VCaP (cell line): Measurements from ENCODE around the gene TOM1L2.

ENCODE experiments used
- H3K27ac ChIP-seq: fragments of 450-650 bp; 2 replicates; pipeline ENCODE4 v1.5.1; 2017
- CTCF ChIP-seq: fragments of 450-650 bp; conservative IDR thresholded peaks from 2 replicates; pipeline ENCODE4 v1.5.1; 2017; ENCODE audit warnings: mild to moderate bottlenecking, moderate library complexity

The TOM1L2 gene

GRCh38 chr17:18015593-18015992, 43.4 kb upstream of the TOM1L2 start:
- TF ChIP-seq CTCF, result no peak
- no peak overlapping the region for H3K27ac ChIP-seq

GRCh38 chr17:18014006-18014405, 41.8 kb upstream of the TOM1L2 start:
- no peak for TF ChIP-seq CTCF

GRCh38 chr17:18011286-18011685, 39.1 kb upstream of the TOM1L2 start:
- H3K27ac ChIP-seq, result no peak overlapping the region
- TF ChIP-seq CTCF, result no peak

More at GRCh38 chr17:18014006-18014405, 41.8 kb upstream of the TOM1L2 start:
- H3K27ac ChIP-seq, result no peak overlapping the region

- H3K27ac ChIP-seq, result no peak overlapping the region
- TF ChIP-seq CTCF, result no peak
Measured at GRCh38 chr17:18009609-18010420, 37.6 kb upstream of the TOM1L2 start.

- TF ChIP-seq CTCF, result no peak
- H3K27ac ChIP-seq, result no peak overlapping the region
Measured at GRCh38 chr17:18008496-18009268, 36.5 kb upstream of the TOM1L2 start.

GRCh38 chr17:18006495-18007239, 34.5 kb upstream of the TOM1L2 start:
- no peak for TF ChIP-seq CTCF
- no peak overlapping the region for H3K27ac ChIP-seq

GRCh38 chr17:18005496-18005895, 33.3 kb upstream of the TOM1L2 start:
- no peak overlapping the region for H3K27ac ChIP-seq
- TF ChIP-seq CTCF, result no peak
